ENCODE data around the gene GABPB1.

The GABPB1 gene

GRCh38 chr15:50236433-50236832 is 118.6 kb downstream of the GABPB1 start:
- DNase-seq, result no peak

- DNase-seq, result no peak
Measured at GRCh38 chr15:50235794-50236193, 119.2 kb downstream of the GABPB1 start.

- no peak for DNase-seq
Measured at GRCh38 chr15:50234764-50235163, 120.2 kb downstream of the GABPB1 start.

- DNase-seq, result no peak
Measured at GRCh38 chr15:50233192-50233736, 121.7 kb downstream of the GABPB1 start.

- DNase-seq, result no peak
Measured at GRCh38 chr15:50232791-50233190, 122.2 kb downstream of the GABPB1 start.

- no peak for DNase-seq
Measured at GRCh38 chr15:50231761-50232160, 123.2 kb downstream of the GABPB1 start.

GRCh38 chr15:50229336-50229735 is 125.7 kb downstream of the GABPB1 start:
- no peak for DNase-seq

- no peak for DNase-seq
Measured at GRCh38 chr15:50228866-50229265, 126.1 kb downstream of the GABPB1 start.

GRCh38 chr15:50227076-50227475 is 127.9 kb downstream of the GABPB1 start:
- no peak for DNase-seq

GRCh38 chr15:50225938-50226337 is 129.1 kb downstream of the GABPB1 start:
- no peak for DNase-seq
